GM12801 (cell line): ENCODE results near the gene ABHD5.

ENCODE experiments used
- TF ChIP-seq, protein P1 (sequence below): IDR thresholded peaks from one replicate; pipeline ENCODE4 v1.5.1; 2011; ENCODE audit warnings: control low read depth; ENCODE audit not compliant: insufficient read length; ENCODE audit errors: extremely low read depth

The ABHD5 gene

DNA sequence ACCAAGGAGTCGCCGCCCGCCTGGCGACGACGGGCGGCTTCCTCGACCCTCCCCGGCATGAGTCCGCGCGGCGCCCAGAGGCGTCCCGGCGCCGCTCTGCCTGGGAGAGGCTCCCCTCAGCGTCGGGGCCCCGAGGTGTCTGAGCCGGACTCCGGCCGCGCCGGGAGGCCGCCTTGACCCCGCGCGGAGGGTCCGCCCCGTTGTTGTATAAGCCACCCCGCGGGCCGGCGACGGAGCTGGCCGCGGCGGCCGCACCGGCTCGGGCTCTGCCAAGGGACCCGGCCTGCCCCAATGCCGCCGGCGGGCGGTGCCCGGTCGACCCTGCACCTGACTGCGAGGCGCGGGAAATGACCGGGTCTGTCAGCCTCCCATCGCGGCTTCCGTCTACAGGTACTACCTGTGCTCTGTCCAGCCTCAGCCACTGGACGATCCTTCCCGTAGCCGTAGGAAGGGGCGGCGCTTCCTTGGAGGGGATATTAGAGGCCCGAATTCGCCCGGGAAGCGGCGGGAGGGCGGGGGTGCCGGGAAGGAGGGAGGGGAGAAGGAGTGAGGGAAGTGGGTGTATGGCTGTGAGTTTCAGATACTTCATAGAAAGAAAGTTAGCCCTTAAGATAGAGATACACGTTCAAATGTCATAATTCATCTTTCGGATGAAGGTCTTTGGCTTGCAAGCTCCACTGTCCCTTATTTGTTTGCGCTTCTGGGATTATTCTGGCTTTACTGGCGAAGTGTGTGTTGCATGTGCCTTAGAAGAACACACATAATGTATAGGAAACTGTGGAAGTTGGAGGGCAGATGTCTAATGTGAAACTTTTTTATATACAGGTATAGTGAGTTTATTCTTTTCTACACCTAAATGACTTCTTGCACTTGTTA lies 620 bp downstream of the ABHD5 start:
- TF ChIP-seq, protein P1, sequence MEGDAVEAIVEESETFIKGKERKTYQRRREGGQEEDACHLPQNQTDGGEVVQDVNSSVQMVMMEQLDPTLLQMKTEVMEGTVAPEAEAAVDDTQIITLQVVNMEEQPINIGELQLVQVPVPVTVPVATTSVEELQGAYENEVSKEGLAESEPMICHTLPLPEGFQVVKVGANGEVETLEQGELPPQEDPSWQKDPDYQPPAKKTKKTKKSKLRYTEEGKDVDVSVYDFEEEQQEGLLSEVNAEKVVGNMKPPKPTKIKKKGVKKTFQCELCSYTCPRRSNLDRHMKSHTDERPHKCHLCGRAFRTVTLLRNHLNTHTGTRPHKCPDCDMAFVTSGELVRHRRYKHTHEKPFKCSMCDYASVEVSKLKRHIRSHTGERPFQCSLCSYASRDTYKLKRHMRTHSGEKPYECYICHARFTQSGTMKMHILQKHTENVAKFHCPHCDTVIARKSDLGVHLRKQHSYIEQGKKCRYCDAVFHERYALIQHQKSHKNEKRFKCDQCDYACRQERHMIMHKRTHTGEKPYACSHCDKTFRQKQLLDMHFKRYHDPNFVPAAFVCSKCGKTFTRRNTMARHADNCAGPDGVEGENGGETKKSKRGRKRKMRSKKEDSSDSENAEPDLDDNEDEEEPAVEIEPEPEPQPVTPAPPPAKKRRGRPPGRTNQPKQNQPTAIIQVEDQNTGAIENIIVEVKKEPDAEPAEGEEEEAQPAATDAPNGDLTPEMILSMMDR: no peak

DNA sequence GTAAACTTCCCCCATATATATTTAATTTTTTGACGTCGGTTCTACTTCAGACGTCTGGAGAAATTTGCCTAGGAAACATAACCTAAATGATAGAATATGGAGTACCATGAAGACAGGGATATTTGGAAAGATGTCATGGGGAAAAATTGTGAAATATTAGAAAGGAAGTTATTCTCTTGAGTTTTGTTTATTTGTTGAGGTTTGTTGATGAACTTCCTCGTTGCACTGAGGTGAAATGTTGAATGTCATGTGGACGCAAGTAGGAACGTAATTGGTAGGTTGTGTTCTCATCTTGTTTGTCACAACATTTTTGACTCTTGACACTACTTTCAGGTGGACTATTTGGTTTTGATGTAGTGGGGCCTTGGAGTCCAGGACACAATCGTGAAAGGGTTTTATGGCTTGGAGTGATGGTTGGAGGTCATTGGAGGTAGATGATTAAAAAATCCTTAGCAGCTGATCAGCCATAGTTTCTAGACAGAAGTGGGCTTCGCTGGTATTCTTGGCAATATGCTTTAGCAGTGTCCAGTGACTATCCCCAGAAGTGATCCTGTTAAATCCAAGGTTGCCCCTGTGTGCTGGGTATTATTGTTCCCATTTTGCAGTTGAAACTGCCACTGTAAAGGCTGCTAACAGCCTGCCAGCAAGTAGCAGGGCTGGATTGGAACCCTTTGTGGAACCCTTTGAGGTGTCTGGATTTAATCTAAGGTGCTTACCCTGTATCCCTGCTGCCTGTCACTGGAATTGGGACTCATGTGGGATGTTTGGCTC lies 1.5 kb downstream of the ABHD5 start:
- TF ChIP-seq, protein P1: no peak

DNA sequence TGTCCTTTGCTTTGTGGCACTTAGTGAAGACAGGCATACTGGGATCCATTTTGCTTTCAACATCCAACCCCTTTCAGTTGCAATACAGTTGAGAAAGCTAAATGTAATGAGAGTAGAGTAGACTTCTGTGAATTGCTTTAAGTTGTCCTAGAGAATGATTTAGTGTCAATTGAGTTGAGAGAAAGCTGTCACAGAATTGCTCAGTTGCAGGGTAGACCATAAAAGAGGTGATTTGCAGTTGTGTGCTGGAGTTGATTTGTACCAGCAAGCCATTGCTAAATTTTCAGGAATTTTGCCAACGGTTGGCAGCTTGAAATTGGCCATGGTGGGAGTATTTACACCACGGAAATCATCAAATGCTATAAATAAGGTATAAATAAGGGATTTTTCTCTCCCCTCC lies 2.2 kb downstream of the ABHD5 start:
- TF ChIP-seq, protein P1: no peak

DNA sequence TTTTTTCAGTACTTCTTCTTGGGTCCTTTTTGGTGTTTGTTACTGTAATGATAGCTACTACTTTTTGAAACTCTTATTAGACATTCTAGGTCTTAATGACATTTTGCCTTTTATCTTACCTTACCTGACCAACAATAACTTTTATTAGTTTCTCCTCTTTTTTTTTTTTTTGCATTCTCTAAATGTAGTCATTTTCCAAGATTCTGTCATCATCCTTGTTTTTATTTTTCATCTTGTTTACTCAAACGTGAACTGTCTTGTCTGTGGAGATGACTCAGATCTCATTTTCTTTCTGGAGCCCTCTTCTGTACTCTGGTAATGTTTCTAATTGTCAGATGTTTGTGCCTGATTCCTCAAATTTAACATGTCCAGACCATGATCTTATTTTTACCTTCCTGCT lies 2.9 kb downstream of the ABHD5 start:
- TF ChIP-seq, protein P1: no peak

DNA sequence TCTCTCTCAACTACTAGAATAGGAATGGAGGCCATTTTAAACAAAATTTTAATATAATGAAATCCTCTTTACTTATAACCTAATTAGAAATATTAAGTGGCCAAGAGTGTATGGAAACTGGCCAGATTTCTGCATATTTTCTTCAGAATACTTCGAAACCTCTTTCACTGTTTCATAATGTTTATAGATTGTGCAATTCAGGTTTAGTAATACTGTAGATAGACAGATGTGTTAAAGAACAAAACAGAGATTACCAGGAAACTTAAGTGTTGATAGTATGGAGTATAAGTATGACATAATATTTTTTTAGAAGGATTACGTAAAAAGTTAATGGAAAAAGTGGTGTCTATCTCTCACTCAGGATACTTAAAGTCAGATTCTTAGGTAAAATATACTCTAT lies 4.7 kb downstream of the ABHD5 start:
- TF ChIP-seq, protein P1: no peak

DNA sequence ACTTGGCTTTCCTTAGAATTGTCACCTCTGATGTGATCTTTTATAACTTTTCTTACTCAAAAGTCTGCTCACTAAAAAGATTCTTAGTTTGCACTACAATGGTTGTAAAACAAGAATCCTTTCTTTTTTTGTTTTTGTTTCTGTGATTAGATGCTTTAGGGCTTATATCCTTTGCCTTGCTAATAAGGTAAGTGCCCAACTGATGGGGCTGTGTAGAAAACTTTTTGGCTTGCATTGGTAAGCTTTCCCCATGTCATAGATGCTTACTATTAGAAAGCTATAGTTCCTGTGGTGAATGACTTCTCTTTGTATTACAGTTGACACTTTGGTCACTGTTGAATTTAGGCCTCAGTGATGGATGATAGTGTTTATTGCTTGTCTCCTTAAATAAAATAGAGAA lies 5.1 kb downstream of the ABHD5 start:
- TF ChIP-seq, protein P1: no peak

DNA sequence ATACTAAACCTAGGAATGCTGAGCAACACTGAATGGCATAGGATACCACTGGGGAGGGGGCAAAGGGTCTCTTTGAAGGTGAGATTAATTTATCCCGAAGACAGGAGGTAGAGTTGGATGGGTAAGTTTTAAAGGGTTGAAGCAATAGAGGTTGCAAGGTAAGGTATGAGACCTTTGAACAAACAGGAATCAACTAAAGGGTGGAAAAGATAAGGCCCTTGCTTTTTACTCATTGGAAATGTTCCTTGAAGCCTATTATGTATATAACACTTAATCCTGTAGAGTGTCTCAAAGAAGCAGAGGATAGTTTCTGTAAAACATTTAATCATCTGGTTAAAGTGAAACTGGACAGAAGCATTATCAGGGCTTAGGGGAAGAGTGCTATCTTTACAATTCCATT lies 5.7 kb downstream of the ABHD5 start:
- TF ChIP-seq, protein P1: no peak
